HepG2 (cell line): ENCODE results near the gene CBLB. TPM values are rescaled to one million over a fixed set of nuclear protein-coding genes. Genes with fewer than 3 reads are reported as not detected.

Experiments used
- ATAC-seq: fragments of 200-7000 bp; cut with Tn5 transposase; 3 replicates; pipeline ENCODE4 v1.9.1; 2020; ENCODE audit warnings: mild to moderate bottlenecking, moderate library complexity
- BruUV-seq: library from RNA; stranded (reverse); fragments of 400-500 nt; replicated peaks from 2 replicates; lab custom pipeline; 2021; lab: Mats Ljungman, UMichigan
- CTCF ChIA-PET: fragments of 300-600 bp; formaldehyde crosslinking; extraction: SDS; loops from one replicate; lab custom pipeline; 2021; ENCODE audit warnings: low total read pairs, inconsistent platforms, low intra/inter-chr PET ratio; lab: Yijun Ruan, JAX
- POLR2A ChIA-PET: fragments of 350-600 bp; sonication (Branson Sonifier 250); formaldehyde crosslinking; loops from one replicate; lab custom pipeline; 2020; ENCODE audit warnings: antibody characterized with exemption, inconsistent platforms; lab: Yijun Ruan, JAX
- DNase-seq: peaks from one replicate; pipeline ENCODE4 v3.0.0-alpha.2; 2015; ENCODE audit warnings: low spot score
- FAIRE-seq: peaks from 3 replicates; lab custom pipeline; 2011; peaks lifted over from hg19 to GRCh38; lab: Jason Lieb, UNC
- H2AFZ ChIP-seq: one replicate; pipeline ENCODE4 v1.6.1; 2011; ENCODE audit warnings: low read length, inconsistent platforms
- H3K27ac ChIP-seq: fragments of 300-600 bp; 3 replicates; pipeline ENCODE4 v1.8.0; 2011; ENCODE audit warnings: mixed run types, mild to moderate bottlenecking, mixed read lengths, low read length, inconsistent platforms; ENCODE audit not compliant: insufficient read depth; ENCODE audit errors: extremely low read length
- H3K27me3 ChIP-seq, 2 experiments: fragments of 200-600 bp in 1 of 2; 2 replicates in 1 of 2; 3 replicates in 1 of 2; pipeline versions ENCODE4 v1.6.0 to v1.8.0; 2011; ENCODE audit warnings: low read length in 2 of 2, mild to moderate bottlenecking in 2 of 2, moderate library complexity in 2 of 2, inconsistent platforms in 1 of 2; ENCODE audit not compliant: insufficient read depth in 2 of 2, control insufficient read depth in 1 of 2
- H3K36me3 ChIP-seq, 2 experiments: fragments of 200-600 bp in 1 of 2; replicated peaks in 1 of 2; 2 replicates in 1 of 2; 3 replicates in 1 of 2; pipeline versions ENCODE4 v1.5.1 to v1.8.0; 2011; ENCODE audit warnings: low read length in 2 of 2, inconsistent platforms in 1 of 2; ENCODE audit not compliant: insufficient read depth in 2 of 2, control insufficient read depth in 1 of 2
- H3K4me1 ChIP-seq: 2 replicates; pipeline ENCODE4 v1.5.1; 2012; ENCODE audit warnings: low read length, inconsistent platforms; ENCODE audit not compliant: insufficient read depth
- H3K4me2 ChIP-seq: 2 replicates; pipeline ENCODE4 v1.6.0; 2011; ENCODE audit warnings: low read depth, low read length, inconsistent platforms
- H3K4me3 ChIP-seq, 3 experiments: fragments of 200-600 bp in 1 of 3; sonication (generic), shearing (Covaris generic) in 1 of 3; replicated peaks in 1 of 3; 2 replicates each; pipeline ENCODE4 v1.5.1; 2011 to 2016; ENCODE audit warnings: low read length in 3 of 3, inconsistent platforms in 2 of 3, low read depth in 2 of 3, mild to moderate bottlenecking in 2 of 3, control low read depth in 1 of 3, mixed read lengths in 1 of 3; ENCODE audit not compliant: insufficient read depth in 1 of 3
- H3K79me2 ChIP-seq: one replicate; pipeline ENCODE4 v1.6.1; 2011; ENCODE audit warnings: low read length, inconsistent platforms; ENCODE audit not compliant: insufficient read depth
- H3K9ac ChIP-seq: 2 replicates; pipeline ENCODE4 v1.6.0; 2011; ENCODE audit warnings: mild to moderate bottlenecking, low read depth, low read length, inconsistent platforms; ENCODE audit not compliant: insufficient read depth
- H3K9me3 ChIP-seq: 2 replicates; pipeline ENCODE4 v1.5.1; 2012; ENCODE audit warnings: mild to moderate bottlenecking, low read length
- H4K20me1 ChIP-seq: 2 replicates; pipeline ENCODE4 v1.6.0; 2011; ENCODE audit warnings: inconsistent platforms, mild to moderate bottlenecking, low read length, moderate library complexity; ENCODE audit not compliant: insufficient read depth
- GFI1 ChIP-seq: sonication (generic); formaldehyde crosslinking; IDR thresholded peaks from 2 replicates; pipeline ENCODE4 v1.5.0; 2020; ENCODE audit warnings: missing genetic modification reagents, mild to moderate bottlenecking, borderline replicate concordance
- NCOR1 ChIP-seq: fragments of 200-600 bp; sonication (generic); IDR thresholded peaks from 2 replicates; pipeline ENCODE4 v1.7.0; 2017; ENCODE audit warnings: antibody characterized with exemption, low read length, borderline replicate concordance
- RELA ChIP-seq: sonication (generic); formaldehyde crosslinking; IDR thresholded peaks from 2 replicates; pipeline ENCODE4 v1.4.0; 2020; ENCODE audit warnings: missing genetic modification reagents
- RFXAP ChIP-seq: sonication (generic); formaldehyde crosslinking; IDR thresholded peaks from 2 replicates; pipeline ENCODE4 v1.4.0; 2020; ENCODE audit warnings: missing genetic modification reagents, borderline replicate concordance
- ZC3H13 ChIP-seq: sonication (generic); formaldehyde crosslinking; IDR thresholded peaks from 2 replicates; pipeline ENCODE4 v1.8.1; 2023; ENCODE audit warnings: mild to moderate bottlenecking, missing genetic modification reagents, moderate library complexity
- ZNF20 ChIP-seq: sonication (generic); formaldehyde crosslinking; IDR thresholded peaks from 2 replicates; pipeline ENCODE4 v1.4.0; 2020; ENCODE audit warnings: mild to moderate bottlenecking, moderate library complexity, missing genetic modification reagents
- ZNF510 ChIP-seq: sonication (generic); formaldehyde crosslinking; IDR thresholded peaks from 2 replicates; pipeline ENCODE4 v1.4.0; 2020; ENCODE audit warnings: low read depth, mild to moderate bottlenecking, missing genetic modification reagents
- ZNF652 ChIP-seq: IDR thresholded peaks from 2 replicates; pipeline ENCODE4 v1.6.1; 2016; ENCODE audit warnings: low read depth, borderline replicate concordance
- ZNF724P ChIP-seq: sonication (generic); formaldehyde crosslinking; IDR thresholded peaks from 2 replicates; pipeline ENCODE4 v1.8.0; 2022; ENCODE audit warnings: missing genetic modification reagents, borderline replicate concordance
- ZSCAN12 ChIP-seq: sonication (generic); formaldehyde crosslinking; IDR thresholded peaks from 2 replicates; pipeline ENCODE4 v1.9.0; 2021; ENCODE audit warnings: mild to moderate bottlenecking, missing genetic modification reagents
- WGBS: methylation state at CpG from one replicate; pipeline ENCODE4 v1.1.6; 2017; ENCODE audit warnings: low lambda C conversion rate; 5-methylcytosine and 5-hydroxymethylcytosine counted together
- in situ Hi-C: cut with HindIII; loops from 2 replicates; pipeline ENCODE4 v1.10.0; 2017; ENCODE audit warnings: low pct_unique_long_range_greater_than_20kb; ENCODE audit not compliant: extremely low pct_ligation_motif_present
- intact Hi-C: fragments of 100-400 bp; cut with micrococcal nuclease; formaldehyde crosslinking; loops from one replicate; pipeline ENCODE4 v1.10.0; 2022; ENCODE audit not compliant: unreplicated experiment
- polyA plus RNA-seq, 8 experiments: library from polyadenylated mRNA; depleted of rRNA in 3 of 8; stranded (reverse) in 7 of 8; unstranded in 1 of 8; fragments of >200 nt; fragmentation: Illumina TruSeq in 4 of 8; extraction: Trizol in 4 of 8; gene quantifications; 2 replicates each; pipeline versions ENCODE4 v1.2.1 to v1.2.3, GENCODE V29; 2011 to 2016; ENCODE audit warnings: low read depth in 4 of 8, missing spikeins in 1 of 8, mixed read lengths in 1 of 8; ENCODE audit not compliant: insufficient read depth in 1 of 8
- total RNA-seq, 5 experiments: library from RNA; depleted of rRNA; stranded (reverse); fragments of >200 nt; fragmentation: Illumina TruSeq; extraction: Trizol; gene quantifications; 2 replicates each; pipeline ENCODE4 v1.2.3, GENCODE V29; 2016; ENCODE audit warnings: low read depth in 1 of 5
- TF ChIP-seq, protein P1 (sequence below): sonication (generic); formaldehyde crosslinking; IDR thresholded peaks from 2 replicates; pipeline ENCODE4 v1.8.0; 2022; ENCODE audit warnings: missing genetic modification reagents, mild to moderate bottlenecking, moderate library complexity, borderline replicate concordance

CBLB gene
- total and polyA plus RNA-seq, 2 of the 13 experiments (the other 11 are each of a cell fraction or from before 2014, with no cell fraction given), result 9.8 to 16.4 TPM

DNA sequence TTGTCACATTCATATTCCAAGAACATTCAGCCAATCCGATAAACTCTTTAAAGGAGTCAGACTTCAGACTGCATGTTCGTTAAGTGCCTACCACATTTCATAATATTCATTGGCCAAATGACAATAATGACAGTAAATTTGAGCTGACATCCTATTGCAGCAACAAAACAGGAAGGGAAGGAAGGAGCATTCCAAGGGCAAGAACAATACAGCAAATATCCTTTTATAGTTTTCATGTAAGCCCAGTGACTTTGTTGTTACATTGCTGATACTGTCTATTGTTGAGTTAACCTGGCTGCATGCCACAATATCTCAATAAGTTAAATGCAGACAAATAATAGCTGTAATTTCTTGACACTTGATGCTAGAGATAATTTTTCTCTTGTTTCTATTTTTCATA, 16.4 kb upstream of the CBLB start (continued):
- TF ChIP-seq, protein P1, sequence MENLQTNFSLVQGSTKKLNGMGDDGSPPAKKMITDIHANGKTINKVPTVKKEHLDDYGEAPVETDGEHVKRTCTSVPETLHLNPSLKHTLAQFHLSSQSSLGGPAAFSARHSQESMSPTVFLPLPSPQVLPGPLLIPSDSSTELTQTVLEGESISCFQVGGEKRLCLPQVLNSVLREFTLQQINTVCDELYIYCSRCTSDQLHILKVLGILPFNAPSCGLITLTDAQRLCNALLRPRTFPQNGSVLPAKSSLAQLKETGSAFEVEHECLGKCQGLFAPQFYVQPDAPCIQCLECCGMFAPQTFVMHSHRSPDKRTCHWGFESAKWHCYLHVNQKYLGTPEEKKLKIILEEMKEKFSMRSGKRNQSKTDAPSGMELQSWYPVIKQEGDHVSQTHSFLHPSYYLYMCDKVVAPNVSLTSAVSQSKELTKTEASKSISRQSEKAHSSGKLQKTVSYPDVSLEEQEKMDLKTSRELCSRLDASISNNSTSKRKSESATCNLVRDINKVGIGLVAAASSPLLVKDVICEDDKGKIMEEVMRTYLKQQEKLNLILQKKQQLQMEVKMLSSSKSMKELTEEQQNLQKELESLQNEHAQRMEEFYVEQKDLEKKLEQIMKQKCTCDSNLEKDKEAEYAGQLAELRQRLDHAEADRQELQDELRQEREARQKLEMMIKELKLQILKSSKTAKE (CRISPR knock-in tag), result no peak
- TF ChIP-seq ZNF510 (CRISPR knock-in tag), result no peak
- no peak for TF ChIP-seq NCOR1
- TF ChIP-seq ZNF652 (CRISPR knock-in tag), result no peak
- no peak for TF ChIP-seq ZNF724P (CRISPR knock-in tag)

DNA sequence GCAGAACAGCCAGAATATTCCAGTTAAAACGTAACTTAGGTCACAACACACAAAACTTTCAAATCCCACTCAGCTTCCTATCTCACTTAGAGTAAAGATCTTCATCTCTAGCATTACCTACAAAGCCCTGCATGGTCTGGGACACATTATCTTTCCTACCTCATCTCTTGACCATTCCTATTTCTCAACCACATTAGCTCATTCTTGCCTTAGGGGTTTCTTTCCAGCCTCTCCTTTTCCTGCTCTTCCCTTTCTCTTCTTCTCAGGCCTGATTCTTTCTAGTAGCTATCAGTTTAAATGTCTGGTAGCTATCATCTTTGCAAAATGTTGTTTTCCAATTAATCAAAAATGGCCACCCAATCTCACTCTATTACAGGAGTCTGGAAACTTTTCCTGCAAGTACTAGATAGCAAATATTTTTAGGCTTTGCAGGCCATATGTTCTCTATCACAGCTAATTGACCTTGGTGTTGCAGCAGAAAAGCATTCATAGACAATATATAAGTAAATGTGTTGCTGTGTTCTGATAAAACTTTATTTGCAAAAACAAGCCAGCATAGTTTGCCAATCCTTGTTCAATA, 15.1 kb upstream of the CBLB start:
- FAIRE-seq, result no peak
- TF ChIP-seq ZSCAN12 (CRISPR knock-in tag), result no peak
- TF ChIP-seq GFI1 (CRISPR knock-in tag), result no peak
- no peak for TF ChIP-seq RFXAP (CRISPR knock-in tag)
- no peak for TF ChIP-seq ZNF20
- TF ChIP-seq ZC3H13 (CRISPR knock-in tag), result no peak
- no peak for TF ChIP-seq RELA

More for the DNA sequence above, 15.1 kb upstream of the CBLB start:
- DNase-seq, result no peak
- no peaks in the 10 kb centered on the region for H3K9me3 ChIP-seq
- H3K79me2 ChIP-seq, result no peaks in the 10 kb centered on the region
- CTCF ChIA-PET, result no interaction called here
- no peak for ATAC-seq
- no TSS peak for BruUV-seq
- POLR2A ChIA-PET, result no interaction called here
- no peaks in the 10 kb centered on the region for H3K27me3 ChIP-seq
- in situ Hi-C loops (no loop called here), intact Hi-C loops (no loop called here)
- H3K4me2 ChIP-seq, result no peak overlapping the region
- whole genome bisulfite sequencing, result 7% methylated on average over 1 of the region's 1 CpG
- no peak overlapping the region for H3K9ac ChIP-seq
- H2AFZ ChIP-seq, result no peak overlapping the region
- no peak overlapping the region for H3K27ac ChIP-seq
- H4K20me1 ChIP-seq, result no peaks in the 10 kb centered on the region
- no peaks in the 10 kb centered on the region for H3K4me1 ChIP-seq
- H3K4me3 ChIP-seq, result no peak overlapping the region
- H3K36me3 ChIP-seq, result no peaks in the 10 kb centered on the region
